HG03039 (cell line): ENCODE measurements around the gene DSTYK.

Source experiments
- ATAC-seq: cut with Tn5 transposase; IDR thresholded peaks from one replicate; pipeline ENCODE4 v1.9.1; 2021; ENCODE audit warnings: mild to moderate bottlenecking, moderate library complexity; ENCODE audit not compliant: unreplicated experiment

DSTYK gene

DNA sequence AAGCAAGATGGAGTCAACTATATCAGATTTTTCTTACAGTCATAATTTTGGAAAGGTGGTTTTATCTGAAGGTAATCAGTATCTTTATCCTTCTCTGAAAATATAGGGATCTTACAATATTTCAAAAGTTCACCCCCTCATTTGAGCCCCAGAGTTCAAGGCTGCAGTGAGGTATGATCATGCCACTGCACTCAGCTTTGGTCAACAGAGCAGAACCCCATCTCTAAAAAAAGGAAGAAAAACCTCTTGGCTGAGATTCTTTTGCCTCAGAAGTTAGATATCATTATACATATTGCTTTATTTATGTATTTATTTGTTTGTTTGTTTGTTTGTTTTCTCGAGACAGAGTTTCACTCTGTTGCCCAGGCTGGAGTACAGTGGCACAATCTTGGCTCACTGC is 78.2 kb downstream of the DSTYK start:
- ATAC-seq, result no peak

DNA sequence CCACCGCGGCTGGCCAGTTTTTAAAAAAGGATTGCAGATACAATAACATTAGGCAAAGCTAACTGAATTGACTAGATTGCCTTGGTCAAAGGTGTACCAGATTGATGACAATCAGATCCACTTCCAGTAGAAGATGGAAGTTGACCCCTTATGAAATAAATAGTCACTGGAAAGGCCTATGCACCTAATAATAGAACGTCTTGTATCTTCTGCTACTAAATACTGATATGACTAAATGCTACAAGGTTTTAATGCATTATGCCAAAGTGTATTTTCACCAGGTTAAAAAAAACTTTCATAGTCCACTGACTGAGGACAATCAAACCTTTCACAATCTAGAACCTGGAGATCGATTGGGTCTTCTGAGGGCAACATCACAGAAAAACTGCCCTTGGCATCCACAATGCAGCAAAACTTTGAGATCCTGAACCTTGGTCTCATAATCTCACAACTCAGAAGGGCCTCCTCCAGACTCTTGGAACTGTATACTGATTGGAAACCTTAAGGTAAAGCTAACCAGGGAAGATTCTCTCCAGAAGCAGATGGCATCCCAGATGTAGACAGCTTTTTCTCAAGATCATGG is 82.0 kb downstream of the DSTYK start:
- ATAC-seq, result no peak

DNA sequence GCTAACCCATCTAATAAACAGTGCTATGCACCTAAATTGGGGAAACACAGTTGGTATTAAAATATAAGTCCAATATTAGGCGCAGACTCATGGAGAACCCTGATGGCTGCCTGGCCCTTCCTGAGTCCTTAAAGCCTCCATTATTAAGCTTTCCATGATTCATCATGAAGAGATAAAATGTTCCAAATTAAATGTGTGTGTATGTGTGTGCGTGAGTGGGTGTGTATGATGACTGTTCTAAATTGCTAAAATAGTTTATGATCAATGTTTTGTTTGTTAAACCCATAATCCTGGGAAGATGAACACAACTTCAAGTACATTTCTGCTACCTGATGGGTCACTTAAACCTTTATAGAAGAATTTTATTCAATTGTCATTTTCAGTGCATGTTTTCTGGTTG is 83.5 kb downstream of the DSTYK start:
- no peak for ATAC-seq

DNA sequence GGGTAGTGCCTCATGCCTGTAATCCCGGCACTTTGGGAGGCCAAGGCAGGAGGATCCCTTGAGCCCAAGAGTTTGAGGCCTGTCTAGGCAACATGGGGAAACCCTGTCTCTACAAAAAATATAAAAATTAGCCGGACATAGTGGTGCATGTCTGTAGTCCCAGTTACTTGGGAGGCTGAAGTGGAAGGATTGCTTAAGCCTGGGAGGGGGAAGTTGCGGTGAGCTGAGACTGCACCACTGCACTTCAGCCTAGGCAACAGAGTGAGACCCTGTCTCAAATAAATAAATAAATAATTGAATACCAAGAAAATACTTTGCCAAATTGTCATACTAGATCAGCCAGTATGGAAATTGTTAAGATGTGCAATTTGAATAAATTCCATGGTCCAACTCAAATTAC is 83.9 kb downstream of the DSTYK start:
- no peak for ATAC-seq

DNA sequence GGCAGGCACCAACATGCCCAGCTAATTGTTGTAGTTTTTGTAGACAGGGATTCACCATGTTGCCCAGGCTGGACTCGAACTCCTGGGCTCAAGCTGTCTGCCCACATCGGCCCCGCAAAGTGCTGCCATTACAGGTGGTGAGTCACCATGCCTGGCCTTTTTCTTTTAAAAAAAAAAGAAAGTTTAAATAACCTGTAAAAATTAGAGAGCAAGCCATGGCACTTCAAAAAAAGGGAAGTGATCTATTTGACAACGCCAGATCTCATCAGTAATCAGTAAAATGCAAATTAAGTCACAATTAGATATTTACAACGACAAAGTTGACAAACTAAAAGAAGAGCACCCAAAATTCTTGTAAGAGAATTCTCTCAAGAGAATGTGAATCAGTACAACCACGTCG is 86.8 kb downstream of the DSTYK start:
- no peak for ATAC-seq

DNA sequence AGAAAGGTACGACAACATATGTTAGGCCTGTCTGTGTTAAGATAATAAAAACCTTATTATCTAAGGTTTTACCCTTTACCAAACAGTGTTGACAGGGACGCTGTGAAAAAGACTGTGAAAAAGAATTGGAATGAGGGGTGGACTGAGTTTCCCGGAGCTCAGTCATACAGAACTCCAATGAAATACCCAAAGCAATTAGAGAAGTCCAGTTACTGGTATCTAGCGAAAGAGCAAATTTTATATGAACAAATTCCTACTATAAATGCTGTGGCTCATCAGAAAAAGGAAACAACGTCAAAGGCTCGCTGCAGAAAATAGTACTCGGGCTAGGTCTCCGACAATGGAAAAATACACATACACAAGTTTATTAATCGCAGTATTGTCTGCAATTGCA is 89.0 kb downstream of the DSTYK start:
- ATAC-seq, result peak; percentile 7

DNA sequence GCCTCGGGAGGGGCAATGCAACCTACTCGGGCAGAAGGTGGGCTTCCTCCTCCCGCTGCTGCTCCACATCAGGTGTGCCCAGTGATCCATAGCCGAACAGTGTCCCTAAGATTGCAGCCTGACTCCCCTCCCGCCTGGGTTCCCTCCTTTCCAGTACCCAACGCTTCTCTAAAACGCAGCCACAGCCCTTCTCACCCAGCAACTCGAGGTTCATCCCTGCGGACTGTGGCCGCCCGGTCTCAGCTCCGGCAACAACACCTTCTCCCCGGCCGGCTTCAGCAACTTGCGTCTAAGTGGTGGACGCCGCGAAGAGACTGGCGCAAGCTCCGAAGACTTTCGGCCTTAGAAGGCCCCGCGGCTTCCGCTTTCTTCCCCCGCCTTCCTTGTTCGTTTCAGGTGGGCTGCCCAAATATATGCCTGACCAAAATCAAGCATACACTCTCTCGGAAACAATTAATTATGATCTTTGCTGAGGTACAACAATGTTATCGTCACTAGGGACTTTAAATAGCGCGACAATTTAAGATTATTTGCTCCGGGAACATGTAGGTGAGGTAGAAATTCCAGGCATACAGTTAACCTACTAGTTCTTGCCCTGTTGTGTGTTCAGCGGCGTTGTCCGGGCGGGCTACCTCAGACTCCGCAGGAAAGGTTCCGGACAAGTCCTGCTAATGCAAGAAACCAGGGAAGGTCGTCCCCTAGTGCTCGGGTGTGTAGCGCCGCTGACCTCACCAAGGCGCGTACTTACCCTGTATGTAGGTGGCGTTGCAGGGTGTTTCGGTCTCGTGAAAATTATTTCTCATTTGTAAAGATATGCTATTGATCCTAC is 89.6 kb downstream of the DSTYK start, which contains the start of gene RBBP5:
RBBP5 (minus strand) TSS at position 319 of the 829 bp plus-strand sequence; CDS start at position 214, 105 bp downstream.
- peak; percentile 90 for ATAC-seq

DNA sequence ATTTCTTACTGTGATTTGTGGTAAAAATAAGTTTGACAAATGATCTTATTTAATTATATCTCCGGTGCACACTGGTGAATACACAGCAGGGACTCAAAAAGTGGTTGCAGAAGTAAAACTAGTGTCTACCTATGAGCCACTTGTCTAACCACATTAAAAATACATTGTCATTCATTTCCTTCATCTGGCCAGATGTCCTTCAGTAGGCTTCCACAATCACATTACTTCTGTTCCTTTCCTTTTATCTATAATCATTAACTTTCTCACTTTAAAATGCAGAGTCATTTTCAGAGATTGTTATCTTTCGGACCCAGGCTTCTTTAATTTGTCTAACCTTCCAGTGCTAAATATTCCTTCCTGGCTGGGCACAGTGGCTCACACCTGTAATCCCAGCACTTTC is 92.8 kb downstream of the DSTYK start:
- no peak for ATAC-seq

DNA sequence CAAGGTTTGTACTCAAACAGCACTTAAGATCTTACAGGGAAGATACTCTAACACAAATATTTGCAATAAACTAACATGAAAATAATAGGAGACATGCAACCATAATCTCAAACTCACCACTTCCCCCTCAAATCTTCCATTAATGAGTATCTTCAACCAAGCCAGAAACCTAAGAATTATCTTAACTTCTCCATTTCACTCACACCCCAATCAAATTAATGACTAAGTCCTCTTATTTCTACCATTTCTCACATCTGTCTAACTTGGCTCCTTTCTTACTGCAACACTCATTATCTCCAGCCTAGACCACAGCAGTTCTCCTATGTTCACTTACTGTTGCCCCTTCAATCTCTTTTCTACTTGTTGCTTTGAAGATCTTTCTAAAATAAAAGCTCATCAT is 100.1 kb downstream of the DSTYK start:
- no peak for ATAC-seq

DNA sequence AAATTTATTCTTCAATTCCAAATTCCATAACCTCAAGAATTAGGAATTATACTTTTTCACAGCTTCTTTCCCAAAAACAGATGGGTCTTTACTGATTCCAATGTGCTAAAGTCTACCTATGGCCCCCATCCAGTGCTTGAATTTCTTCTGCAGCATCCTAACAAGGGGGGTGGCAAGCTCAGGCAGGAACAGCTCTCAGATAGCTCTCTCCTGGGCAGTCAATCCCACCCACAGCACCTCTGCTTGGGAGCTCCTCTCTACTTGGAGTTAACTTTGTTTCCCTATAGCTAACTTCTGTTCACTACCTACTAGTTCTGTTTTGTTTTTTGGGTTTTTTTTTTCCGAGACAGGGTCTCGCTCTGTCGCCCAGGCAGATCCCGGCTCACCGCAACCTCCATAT is 101.8 kb downstream of the DSTYK start:
- no peak for ATAC-seq

DNA sequence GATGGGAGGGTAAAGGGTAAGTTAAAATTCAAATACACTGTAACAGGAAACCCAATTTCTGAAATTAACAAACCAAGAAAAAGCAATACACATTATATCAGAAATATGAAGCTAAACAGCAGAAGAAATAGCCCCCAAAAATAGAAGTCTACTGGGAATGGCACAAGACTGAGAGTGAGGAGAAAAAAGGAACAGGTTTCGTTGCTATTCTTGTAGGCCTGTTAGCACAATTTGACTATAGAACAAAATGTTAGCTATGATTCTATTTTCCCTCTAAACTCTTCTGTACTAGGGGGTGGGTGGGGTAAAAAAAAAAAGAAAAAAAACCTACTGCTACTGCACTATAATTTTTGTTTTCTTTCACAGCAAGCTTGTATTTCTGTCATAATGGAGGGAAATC is 102.2 kb downstream of the DSTYK start:
- no peak for ATAC-seq

DNA sequence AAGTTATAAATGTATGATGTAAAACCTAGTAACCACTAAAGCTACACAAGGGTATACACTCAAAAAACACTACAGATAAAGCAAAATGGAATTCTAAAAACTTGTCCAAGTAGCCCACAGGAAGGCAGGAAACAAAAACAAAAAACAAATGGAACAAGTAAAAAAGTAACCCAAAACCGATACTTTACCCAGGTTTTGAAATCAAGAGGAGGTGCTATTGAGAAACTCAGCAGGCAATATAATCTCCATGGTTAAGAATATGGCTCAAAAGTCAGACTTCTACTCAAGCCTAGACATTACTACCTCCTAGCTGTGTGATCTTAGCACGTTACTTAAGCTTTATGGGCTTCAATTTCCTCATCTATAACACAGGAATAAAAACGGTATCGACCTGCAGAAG is 103.0 kb downstream of the DSTYK start:
- no peak for ATAC-seq

DNA sequence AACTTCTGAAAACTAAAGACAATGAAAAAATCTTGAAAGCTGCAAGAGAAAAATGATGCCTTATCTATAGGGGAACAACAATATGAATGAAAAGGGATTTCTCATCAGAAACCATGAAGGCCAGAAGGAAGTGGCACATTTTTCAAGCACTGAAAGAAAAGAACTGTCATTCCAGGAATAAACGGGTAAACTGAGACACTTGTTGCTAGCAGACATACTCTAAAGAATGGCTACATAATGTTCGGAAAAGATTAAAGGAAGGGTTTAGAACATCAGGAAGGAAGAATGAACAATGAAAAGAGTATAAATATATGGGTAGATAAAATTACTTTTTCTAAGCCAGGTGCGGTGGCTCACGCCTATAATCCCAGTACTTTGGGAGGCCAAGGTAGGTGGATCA is 104.2 kb downstream of the DSTYK start:
- ATAC-seq, result no peak

DNA sequence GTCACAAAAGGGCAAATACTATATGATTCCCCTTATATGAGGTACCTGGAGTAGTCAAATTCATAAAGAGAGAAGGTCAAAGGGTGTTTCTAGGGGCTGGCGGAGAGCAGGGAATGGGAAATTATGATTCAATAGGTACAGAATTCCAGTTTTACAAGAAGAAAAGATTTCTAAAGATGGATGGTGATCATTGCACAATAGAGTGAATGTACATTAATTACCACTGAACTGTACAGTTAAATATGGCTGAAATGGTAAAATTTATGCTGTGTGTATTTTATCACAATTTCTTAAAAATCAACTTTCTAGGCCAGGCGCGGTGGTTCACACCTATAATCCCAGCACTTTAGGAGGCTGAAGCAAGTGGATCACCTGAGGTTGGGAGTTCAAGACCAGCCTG is 109.1 kb downstream of the DSTYK start:
- no peak for ATAC-seq

DNA sequence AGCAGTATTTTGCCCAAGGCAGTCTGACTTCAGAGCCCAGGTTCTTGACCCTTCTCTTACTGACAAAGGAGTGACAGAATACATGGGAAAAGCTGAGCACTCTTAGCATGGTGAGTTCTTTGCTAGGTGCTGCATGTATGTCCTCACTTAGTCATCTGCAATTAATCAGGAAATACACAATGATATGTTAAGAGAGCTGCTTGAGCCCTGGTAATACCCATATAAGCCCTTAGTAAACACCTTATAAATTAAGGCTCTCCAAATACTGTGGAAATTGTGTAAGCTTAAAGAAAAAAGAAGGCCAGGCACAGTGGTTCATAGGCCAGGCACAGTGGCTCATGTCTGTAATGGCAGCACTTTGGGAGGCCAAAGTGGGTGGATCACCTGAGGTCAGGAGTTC is 113.3 kb downstream of the DSTYK start:
- no peak for ATAC-seq

DNA sequence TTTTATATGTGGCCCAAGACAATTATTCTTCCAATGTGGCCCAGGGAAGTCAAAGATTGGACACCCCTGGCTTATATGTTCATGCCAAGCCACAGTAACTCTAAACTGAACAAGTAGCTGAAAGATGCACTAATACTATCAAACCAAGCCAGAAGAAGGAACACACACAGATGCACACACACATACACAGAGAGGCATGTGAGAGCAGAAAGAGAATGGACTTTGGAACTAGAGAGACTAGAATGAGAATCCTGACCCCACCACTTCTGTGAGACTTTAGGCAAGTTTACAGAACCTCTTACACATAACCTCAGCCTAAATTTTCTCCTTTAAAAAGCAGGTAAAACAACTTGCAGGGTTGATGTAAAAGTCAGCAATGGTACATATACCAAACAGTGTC is 116.1 kb downstream of the DSTYK start:
- ATAC-seq, result no peak
